Putamen (tissue), 1 donor: Measurements from ENCODE around the gene ZSCAN21.
A peak's percentile ranks its signal among the peaks of the same experiment; 100 is the strongest.

Experiments
- DNase-seq: peaks from one replicate; pipeline ENCODE4 v3.0.0-alpha.2; 2016; ENCODE audit warnings: low spot score

Gene ZSCAN21

DNA sequence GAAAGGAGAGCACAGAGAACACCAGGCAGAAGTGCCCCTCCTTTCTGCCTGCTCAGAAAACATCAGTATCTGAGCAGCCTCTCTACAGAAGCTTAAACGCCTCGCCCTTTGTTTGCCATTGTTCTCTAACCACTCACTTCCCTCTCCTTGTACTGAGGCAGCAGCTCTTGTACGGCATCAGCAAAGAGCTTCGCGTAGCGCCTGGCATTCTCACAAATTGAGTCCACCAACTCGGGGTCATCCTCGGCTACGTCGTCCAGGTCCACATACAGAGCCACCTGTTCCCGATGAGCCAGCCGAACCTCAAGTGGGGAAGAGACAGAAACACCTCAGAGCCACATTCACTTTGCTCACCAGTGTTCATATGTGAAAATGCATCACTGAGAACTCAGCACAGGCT, 49.9 kb downstream of the ZSCAN21 start:
- no peak for DNase-seq

DNA sequence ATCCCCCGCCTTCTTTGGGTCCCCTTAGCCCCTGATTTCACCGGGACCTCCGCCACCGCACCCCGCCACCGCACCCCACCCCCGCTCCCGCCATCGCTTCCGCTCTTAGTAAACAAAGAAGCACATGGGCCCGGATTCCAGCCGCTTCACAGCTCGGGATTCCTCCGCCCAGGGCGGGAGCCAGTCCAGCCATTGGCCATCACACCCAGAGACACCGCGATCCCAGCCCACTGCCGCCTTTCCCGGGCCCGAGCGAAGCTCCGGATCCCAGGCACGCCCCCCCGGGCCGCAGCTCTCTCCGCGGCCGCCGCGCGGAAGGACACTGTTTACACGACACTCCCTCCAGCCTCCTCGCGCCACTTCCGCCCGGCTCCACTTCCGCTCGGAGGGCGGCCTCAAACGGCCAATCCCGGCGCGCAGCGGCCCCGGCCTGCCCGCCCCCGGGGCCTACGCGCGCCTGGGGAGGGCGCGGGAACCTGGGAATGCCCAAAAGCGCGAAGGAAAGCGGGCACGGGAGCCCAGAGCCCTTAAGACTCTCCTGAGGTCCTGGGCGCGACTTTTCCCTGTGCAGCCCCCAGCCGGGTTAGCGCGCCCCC, 50.9 kb downstream of the ZSCAN21 start:
- DNase-seq = peak; percentile 94

- DNase-seq = peak; percentile 99
Observed at GRCh38 chr7:100101016-100101862, 51.7 kb downstream of the ZSCAN21 start, which contains the start of the genes AP4M1 and MCM7. Gene AP4M1 (plus strand): TSS chr7:100101643. CDS start chr7:100101715, 72 bp downstream. Gene MCM7 (minus strand): TSS chr7:100101397. CDS start chr7:100101294, 103 bp downstream.

GRCh38 chr7:100102950-100103840, 53.6 kb downstream of the ZSCAN21 start:
- DNase-seq = no peak

- no peak for DNase-seq
Observed at GRCh38 chr7:100105534-100105933, 56.0 kb downstream of the ZSCAN21 start.

- DNase-seq = no peak
Observed at GRCh38 chr7:100106633-100107032, 57.1 kb downstream of the ZSCAN21 start.

DNA sequence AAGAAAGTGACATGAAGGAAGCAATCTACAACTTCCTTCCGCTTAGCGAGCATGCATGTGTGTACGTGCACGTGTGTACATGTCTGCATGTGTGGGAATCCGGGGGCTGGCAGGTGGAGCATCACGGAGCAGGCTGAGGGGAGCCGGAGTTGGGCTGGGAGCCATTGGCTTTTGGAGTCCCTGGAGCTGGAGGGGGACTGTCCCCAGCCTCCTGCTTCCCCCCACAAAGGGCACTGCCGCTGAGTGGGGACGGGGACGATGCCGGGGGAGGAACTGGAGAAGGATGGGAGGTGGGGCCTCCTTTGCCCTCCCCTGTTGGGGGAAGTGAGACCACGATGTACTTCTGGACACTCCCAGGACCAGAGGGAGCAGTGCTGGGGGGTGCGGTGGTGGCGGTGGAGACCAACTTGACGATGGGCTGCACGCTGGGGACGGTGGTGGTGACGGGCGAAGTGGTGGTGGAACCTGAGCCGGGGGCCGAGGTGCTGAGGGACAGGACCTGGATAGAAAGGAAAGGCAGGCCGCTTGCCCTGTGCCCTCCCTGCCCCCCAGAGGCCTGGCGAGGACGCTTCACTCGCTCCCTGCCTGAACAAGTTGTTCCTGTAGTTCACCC, 57.7 kb downstream of the ZSCAN21 start:
- no peak for DNase-seq

DNA sequence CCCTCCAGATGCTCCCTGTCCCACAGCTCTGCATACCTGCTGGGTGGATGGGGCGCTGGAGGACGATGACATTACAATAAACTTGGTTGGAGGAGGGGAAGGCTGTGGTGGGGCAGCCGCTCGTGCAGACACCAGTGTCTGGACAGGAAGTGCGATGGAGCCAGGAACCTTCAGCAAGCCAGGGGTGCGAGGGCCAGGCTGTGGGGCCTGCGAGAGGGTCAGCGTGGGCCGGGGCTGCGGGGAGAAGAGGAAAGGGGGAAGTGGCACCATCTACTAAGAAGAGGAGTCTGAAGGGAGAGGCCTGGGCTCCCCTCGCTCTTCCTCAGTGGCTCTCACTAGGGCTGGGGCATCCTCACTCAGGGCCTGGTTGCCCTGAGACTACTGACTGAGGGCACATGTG, 58.3 kb downstream of the ZSCAN21 start:
- DNase-seq = no peak

- no peak for DNase-seq
Observed at GRCh38 chr7:100109521-100110163, 60.1 kb downstream of the ZSCAN21 start.

GRCh38 chr7:100111156-100111555, 61.6 kb downstream of the ZSCAN21 start:
- DNase-seq = no peak

DNA sequence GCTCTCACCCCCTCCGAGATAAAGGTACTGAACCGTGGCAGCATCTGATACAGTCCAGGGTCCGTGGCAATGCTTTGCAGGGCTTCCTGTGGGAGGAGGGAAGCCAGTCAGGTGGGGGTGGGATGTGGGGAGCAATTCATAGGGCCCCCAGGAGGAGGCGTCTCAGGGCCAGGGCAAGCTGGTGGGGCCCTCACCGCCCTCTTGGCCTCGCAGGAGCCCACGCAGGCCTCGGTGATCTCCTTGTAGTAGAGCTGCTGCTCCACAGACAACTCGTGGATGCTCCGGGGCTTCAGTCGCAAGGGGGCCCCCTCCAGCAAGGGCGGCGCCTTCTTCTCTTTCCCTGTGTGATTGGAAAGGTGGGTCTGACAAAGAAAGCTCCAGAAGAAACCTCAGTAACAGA, 62.3 kb downstream of the ZSCAN21 start:
- DNase-seq = no peak
